ENCODE data around the gene DIO3. TPM values are rescaled to one million over a fixed set of nuclear protein-coding genes. Genes with fewer than 3 reads are reported as not detected.
"Not testable (repeated sequence)": the region's sequence is repeated elsewhere in the genome, so short reads cannot be mapped to it uniquely, and the experiment has no call there.

DIO3 gene
- total RNA-seq, 2 donors from 2014 or later: 0.55 TPM; not detected in 1

DNA sequence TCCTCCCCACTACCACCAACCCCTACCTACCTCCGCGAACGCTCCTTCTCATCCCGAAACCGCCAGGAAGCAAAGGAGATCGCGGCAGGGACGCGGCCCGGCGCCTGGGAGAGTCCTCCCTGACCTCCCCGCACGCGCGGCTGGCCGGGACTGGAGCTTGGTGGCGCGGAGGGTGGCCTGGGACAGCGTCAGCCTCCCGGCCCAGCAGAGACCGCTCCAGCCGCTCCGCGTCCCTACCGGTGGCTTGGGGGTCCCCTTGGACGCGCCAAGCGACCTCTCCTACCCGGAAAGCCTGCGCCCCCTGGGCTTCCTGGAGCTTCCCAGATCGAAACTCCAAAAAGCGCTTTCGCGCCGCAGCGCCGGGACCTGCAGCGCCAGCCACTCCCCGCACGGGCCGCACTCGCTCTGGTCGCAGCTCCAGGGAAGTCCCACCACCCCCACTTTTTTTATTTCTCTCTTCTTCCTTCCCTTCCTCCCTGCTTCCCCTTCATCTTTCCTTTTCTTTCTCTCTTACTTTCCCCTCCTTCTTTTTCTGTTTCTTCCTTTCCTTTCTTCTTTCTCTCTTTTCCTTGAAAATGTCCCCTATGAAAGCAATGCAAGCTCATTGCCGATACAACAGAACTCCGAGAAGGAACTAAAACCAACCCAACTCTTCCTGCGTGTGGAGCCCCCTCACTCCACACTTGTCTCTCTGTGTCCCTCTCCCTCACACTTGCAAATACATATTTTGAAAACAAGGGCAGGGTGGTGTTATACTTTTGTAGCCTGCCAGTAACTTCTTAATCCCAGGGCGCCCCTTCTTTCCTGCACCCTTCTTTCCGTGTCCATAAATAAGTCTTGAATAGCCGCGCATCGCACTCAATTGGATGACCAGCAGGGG is 3.8 kb downstream of the DIO3 start:
- H3K27me3 ChIP-seq: peaks cover 0 to 27% of the 10 kb centered on the region in 2 donors
- peak overlapping the region in 1 of 2 donors; percentile 25 for H3K4me3 ChIP-seq

DNA sequence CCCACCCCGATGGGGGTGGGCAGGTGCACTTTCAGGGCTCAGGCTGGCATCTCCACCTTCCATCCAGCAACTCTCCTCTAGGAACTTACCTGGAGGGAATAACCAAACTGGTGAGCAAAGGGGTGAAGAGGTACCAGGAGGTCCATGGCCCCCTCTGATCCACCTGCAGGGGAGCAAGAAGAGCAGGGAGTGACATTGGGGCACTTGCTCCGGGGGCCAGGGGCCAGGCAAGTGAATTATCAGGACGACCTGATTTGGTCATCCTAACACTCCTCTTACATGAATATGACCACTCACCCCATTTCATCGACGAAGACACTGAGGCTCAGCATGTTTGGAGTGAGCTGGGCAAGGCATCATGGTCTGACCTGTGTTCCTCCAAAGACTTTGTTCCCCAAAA is 6.0 kb downstream of the DIO3 start:
- TF ChIP-seq, protein P1, sequence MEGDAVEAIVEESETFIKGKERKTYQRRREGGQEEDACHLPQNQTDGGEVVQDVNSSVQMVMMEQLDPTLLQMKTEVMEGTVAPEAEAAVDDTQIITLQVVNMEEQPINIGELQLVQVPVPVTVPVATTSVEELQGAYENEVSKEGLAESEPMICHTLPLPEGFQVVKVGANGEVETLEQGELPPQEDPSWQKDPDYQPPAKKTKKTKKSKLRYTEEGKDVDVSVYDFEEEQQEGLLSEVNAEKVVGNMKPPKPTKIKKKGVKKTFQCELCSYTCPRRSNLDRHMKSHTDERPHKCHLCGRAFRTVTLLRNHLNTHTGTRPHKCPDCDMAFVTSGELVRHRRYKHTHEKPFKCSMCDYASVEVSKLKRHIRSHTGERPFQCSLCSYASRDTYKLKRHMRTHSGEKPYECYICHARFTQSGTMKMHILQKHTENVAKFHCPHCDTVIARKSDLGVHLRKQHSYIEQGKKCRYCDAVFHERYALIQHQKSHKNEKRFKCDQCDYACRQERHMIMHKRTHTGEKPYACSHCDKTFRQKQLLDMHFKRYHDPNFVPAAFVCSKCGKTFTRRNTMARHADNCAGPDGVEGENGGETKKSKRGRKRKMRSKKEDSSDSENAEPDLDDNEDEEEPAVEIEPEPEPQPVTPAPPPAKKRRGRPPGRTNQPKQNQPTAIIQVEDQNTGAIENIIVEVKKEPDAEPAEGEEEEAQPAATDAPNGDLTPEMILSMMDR (IDR thresholded peaks at IDR 0.05): no peak

More for the DNA sequence above, 3.8 kb downstream of the DIO3 start:
- H3K36me3 ChIP-seq: no peaks in the 10 kb centered on the region
- no peak overlapping the region for H3K27ac ChIP-seq
- H3K4me1 ChIP-seq: peaks cover 0 to 1% of the 10 kb centered on the region in 2 donors
- no peak for DNase-seq (ENCODE audit: low spot score)
- TF ChIP-seq, protein P1 (IDR thresholded peaks at IDR 0.05): no peak
- peaks cover 11 to 20% of the 10 kb centered on the region in 2 donors for H3K9me3 ChIP-seq

DNA sequence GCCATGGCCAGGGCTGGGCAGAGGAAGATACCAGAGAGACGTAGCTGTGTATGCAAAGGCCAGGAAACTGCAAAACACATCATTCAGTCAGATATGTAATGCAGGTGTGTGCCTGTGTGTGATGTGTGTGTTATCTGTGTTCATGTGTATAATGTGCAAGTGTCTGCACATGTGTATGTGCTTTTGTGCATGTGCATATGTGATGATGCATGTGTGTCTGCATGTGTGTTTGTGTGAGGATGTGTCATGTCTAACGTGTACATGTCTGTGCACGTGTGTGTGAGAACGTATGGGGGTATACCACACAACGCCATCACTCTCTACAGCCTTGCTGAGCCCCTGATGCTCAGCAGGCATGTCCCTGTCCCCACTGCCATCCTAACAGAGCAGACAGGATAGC is 9.7 kb downstream of the DIO3 start:
- Histone ChIP-seq H3K36me3 (no peaks in the 10 kb centered on the region), H3K27me3 (no peaks in the 10 kb centered on the region), H3K4me3 (no peak overlapping the region), H3K27ac (no peak overlapping the region), H3K9me3 (no peaks in the 10 kb centered on the region), H3K4me1 (no peaks in the 10 kb centered on the region)
- TF ChIP-seq, protein P1 (IDR thresholded peaks at IDR 0.05): no peak
- DNase-seq (ENCODE audit: low spot score): no peak

More for the DNA sequence above, 6.0 kb downstream of the DIO3 start:
- Histone ChIP-seq H3K4me1 (no peaks in the 10 kb centered on the region), H3K4me3 (no peak overlapping the region), H3K9me3 (peaks cover under 1 to 7% of the 10 kb centered on the region in 2 donors), H3K27ac (no peak overlapping the region), H3K36me3 (no peaks in the 10 kb centered on the region), H3K27me3 (peaks cover 0 to 22% of the 10 kb centered on the region in 2 donors)
- no peak for DNase-seq (ENCODE audit: low spot score)

DNA sequence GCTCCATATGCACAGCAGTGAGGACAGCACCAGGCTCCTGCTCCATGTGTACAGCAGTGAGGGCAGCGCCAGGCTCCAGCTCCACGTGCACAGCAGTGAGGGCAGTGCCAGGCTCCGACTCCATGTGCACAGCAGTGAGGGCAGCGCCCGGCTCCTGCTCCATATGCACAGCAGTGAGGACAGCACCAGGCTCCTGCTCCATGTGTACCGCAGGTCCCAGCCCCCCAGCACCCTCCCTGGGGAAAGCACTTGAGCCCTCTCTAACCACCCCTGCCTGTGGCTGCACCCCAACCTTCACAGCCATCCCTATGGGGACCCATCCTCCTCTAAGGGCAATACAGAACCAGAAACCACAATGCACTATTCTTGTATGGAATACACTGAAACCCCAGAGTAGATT is 11.2 kb downstream of the DIO3 start:
- H3K36me3 ChIP-seq; H3K4me3 ChIP-seq; H3K9me3 ChIP-seq; H3K27me3 ChIP-seq; H3K27ac ChIP-seq; H3K4me1 ChIP-seq; DNase-seq (ENCODE audit: low spot score): not testable (repeated sequence)

DNA sequence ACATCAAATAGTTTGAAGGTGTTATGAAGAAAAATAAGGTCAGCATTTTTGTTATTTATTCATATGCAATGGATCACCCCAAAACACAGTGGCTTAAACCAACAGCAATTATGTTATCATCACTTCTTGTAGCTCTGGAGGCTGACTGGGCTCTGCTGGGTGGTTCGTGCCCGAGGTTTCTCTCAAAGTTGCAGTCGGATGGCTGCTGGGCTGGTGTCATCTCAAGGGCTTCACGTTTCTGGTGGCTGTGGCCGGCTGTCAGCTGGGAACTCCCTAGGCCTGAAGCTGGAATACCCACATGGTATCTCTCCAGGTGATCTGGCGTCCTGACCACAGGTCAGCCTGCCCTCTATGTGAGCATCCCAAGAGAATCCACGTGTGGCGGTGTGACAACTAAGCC is 12.0 kb downstream of the DIO3 start:
- no peaks in the 10 kb centered on the region for H3K27me3 ChIP-seq
- TF ChIP-seq, protein P1 (IDR thresholded peaks at IDR 0.05): no peak
- H3K4me3 ChIP-seq: no peak overlapping the region
- no peaks in the 10 kb centered on the region for H3K9me3 ChIP-seq
- DNase-seq (ENCODE audit: low spot score): no peak
- no peaks in the 10 kb centered on the region for H3K36me3 ChIP-seq
- no peaks in the 10 kb centered on the region for H3K4me1 ChIP-seq
- H3K27ac ChIP-seq: no peak overlapping the region

DNA sequence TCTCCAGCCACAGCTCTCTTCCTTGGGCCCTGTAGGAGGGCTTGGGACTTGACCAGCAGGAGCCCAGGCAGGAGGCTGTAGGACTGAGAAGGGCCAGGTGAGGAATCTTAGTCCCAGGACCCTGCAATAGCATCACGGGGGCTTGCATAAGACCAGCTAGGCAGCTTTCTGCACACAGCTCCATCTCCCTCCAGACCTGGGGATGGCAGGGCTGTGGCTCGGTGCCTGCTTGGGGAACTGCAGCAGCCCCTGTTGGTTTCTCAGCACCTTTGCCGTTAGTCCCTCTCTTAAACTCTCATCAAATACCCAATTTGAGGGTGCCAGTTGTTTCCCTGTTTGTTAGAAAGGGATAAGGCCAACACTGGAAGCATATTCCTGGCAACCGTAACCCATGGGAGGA is 14.3 kb downstream of the DIO3 start:
- no peaks in the 10 kb centered on the region for H3K27me3 ChIP-seq
- no peak overlapping the region for H3K27ac ChIP-seq
- H3K4me3 ChIP-seq: no peak overlapping the region
- H3K36me3 ChIP-seq: no peaks in the 10 kb centered on the region
- DNase-seq (ENCODE audit: low spot score): no peak
- H3K4me1 ChIP-seq: no peaks in the 10 kb centered on the region
- TF ChIP-seq, protein P1 (IDR thresholded peaks at IDR 0.05): no peak
- H3K9me3 ChIP-seq: no peaks in the 10 kb centered on the region
